Tibial nerve (tissue), 4 donors: ENCODE measurements around the gene RPS6KA5. TPM values are rescaled to one million over a fixed set of nuclear protein-coding genes. Genes with fewer than 3 reads are reported as not detected.
A peak's percentile ranks its signal among the peaks of the same experiment; 100 is the strongest.

ENCODE experiments used
- DNase-seq, 2 donors: peaks; one replicate each; pipeline ENCODE4 v3.0.0-alpha.2; 2019; ENCODE audit warnings: low spot score in 2 of 2
- H3K27ac ChIP-seq, 4 donors: fragments of 200-600 bp; sonication (generic) in 3 of 4; one replicate each; pipeline ENCODE4 v1.5.1; 2017 to 2019; ENCODE audit warnings: mild to moderate bottlenecking in 1 of 4
- H3K27me3 ChIP-seq, 2 donors: fragments of 200-600 bp; sonication (generic) in 1 of 2; one replicate each; pipeline versions ENCODE4 v1.5.1 to v1.6.0; 2017 to 2019
- H3K36me3 ChIP-seq, 3 donors: fragments of 200-600 bp; sonication (generic); one replicate each; pipeline ENCODE4 v1.5.1; 2018 to 2019
- H3K4me1 ChIP-seq, 4 donors: fragments of 200-600 bp; sonication (generic) in 3 of 4; one replicate each; pipeline ENCODE4 v1.5.1; 2017 to 2019
- H3K4me3 ChIP-seq, 4 donors: fragments of 200-600 bp; sonication (generic) in 3 of 4; one replicate each; pipeline ENCODE4 v1.5.1; 2017 to 2019; ENCODE audit warnings: mild to moderate bottlenecking in 1 of 4, moderate library complexity in 1 of 4
- H3K9me3 ChIP-seq, 4 donors: fragments of 200-600 bp; sonication (generic) in 3 of 4; one replicate each; pipeline ENCODE4 v1.5.1; 2017 to 2019
- EP300 ChIP-seq, 2 donors: sonication (generic); formaldehyde crosslinking; IDR thresholded peaks; one replicate each; pipeline ENCODE4 v1.6.1; 2017; ENCODE audit warnings: antibody characterized with exemption in 2 of 2, mild to moderate bottlenecking in 1 of 2
- POLR2A ChIP-seq, 2 donors: fragments of 450-650 bp; IDR thresholded peaks; one replicate each; pipeline ENCODE4 v1.6.1; 2017; ENCODE audit warnings: antibody characterized with exemption in 2 of 2, mild to moderate bottlenecking in 2 of 2, moderate library complexity in 2 of 2
- WGBS, 2 donors: methylation state at CpG; one replicate each; pipeline ENCODE4 v1.1.5; 2018; 5-methylcytosine and 5-hydroxymethylcytosine counted together
- total RNA-seq, 4 donors: library from RNA; depleted of rRNA; stranded (reverse); fragments of >200 nt; gene quantifications; one replicate each; pipeline ENCODE4 v1.1.0, GENCODE V29; 2016
- TF ChIP-seq, protein P1 (sequence below), 5 experiments: fragments of 200-600 bp in 3 of 5; fragments of 450-650 bp in 2 of 5; sonication (generic) in 3 of 5; IDR thresholded peaks; one replicate each; pipeline ENCODE4 v1.5.1; 2016 to 2019; ENCODE audit warnings: antibody characterized with exemption in 5 of 5, mild to moderate bottlenecking in 3 of 5, moderate library complexity in 2 of 5

RPS6KA5 gene
- total RNA-seq, 4 donors from 2014 or later: 8.4 to 12.7 (median 10.1) TPM

DNA sequence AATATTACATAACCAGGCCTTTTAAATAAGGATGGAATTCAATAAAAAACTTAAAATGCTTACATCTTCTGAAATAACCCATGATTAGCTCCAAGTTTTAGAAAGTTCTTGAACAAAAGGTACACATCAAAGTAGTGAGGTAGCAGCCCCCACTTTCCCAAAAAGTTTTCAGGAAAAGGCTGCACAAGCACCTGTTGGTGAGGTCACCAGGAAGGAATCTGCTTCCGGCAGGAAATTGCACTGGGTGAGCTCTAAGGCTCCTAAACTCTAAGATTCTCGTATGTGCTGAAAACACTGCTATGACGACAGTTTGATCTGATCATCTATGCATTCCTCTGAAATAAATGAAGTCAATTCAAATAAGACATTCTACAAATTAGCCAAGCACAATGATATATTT lies 210.0 kb downstream of the RPS6KA5 start:
- TF ChIP-seq POLR2A (IDR thresholded peaks at IDR 0.05) (no peak), EP300 (IDR thresholded peaks at IDR 0.05) (peak in 1 of 2 donors; percentile 20)
- TF ChIP-seq, protein P1, sequence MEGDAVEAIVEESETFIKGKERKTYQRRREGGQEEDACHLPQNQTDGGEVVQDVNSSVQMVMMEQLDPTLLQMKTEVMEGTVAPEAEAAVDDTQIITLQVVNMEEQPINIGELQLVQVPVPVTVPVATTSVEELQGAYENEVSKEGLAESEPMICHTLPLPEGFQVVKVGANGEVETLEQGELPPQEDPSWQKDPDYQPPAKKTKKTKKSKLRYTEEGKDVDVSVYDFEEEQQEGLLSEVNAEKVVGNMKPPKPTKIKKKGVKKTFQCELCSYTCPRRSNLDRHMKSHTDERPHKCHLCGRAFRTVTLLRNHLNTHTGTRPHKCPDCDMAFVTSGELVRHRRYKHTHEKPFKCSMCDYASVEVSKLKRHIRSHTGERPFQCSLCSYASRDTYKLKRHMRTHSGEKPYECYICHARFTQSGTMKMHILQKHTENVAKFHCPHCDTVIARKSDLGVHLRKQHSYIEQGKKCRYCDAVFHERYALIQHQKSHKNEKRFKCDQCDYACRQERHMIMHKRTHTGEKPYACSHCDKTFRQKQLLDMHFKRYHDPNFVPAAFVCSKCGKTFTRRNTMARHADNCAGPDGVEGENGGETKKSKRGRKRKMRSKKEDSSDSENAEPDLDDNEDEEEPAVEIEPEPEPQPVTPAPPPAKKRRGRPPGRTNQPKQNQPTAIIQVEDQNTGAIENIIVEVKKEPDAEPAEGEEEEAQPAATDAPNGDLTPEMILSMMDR (IDR thresholded peaks at IDR 0.05): no peak
- no peak overlapping the region for H3K27ac ChIP-seq
- WGBS, 2 donors: 38 to 47% methylated on average over 3 of the region's 3 CpGs

DNA sequence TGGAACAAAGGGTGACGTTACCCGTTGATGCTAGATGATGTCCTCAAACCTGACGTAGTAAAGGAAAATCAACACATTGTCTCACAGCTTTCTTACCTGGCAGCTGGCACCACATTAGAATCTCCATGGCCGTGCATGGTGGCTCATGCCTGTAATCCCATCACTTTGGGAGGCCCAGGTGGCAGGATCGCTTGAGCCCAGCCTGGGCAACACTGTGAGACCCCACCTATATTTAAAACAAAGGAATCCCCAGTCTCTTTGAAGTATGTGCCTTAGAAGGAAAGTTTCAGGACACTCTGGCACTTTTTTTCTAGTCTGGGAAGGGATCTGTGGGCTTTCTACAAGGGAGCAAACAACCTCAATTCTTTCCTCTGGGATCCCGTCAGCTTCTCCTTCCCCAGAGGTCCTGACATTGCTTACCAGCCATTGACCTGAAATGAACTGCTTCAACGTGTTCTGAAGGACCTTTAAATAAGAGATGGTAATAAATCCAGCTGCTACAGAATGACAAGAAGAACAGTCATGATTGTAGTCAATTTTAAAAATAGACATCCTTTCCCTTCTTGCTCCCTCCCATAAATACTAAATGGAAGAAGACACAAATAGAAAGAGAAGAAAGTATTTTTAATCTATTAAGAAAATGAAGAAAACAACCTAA lies 210.5 kb downstream of the RPS6KA5 start:
- Histone ChIP-seq H3K4me1 (no peaks in the 10 kb centered on the region), H3K9me3 (no peaks in the 10 kb centered on the region), H3K27me3 (no peaks in the 10 kb centered on the region), H3K36me3 (no peaks in the 10 kb centered on the region), H3K4me3 (no peak overlapping the region), H3K27ac (no peak overlapping the region)
- no peak for DNase-seq
- WGBS, 2 donors: 83 to 84% methylated on average over 7 of the region's 7 CpGs
- TF ChIP-seq, protein P1 (IDR thresholded peaks at IDR 0.05): no peak
- no peak for TF ChIP-seq EP300 (IDR thresholded peaks at IDR 0.05)
- no peak for TF ChIP-seq POLR2A (IDR thresholded peaks at IDR 0.05)

More for the DNA sequence above, 210.0 kb downstream of the RPS6KA5 start:
- H3K36me3 ChIP-seq: no peaks in the 10 kb centered on the region
- no peaks in the 10 kb centered on the region for H3K4me1 ChIP-seq
- no peak overlapping the region for H3K4me3 ChIP-seq
- no peak for DNase-seq
- no peaks in the 10 kb centered on the region for H3K27me3 ChIP-seq
- H3K9me3 ChIP-seq: no peaks in the 10 kb centered on the region

DNA sequence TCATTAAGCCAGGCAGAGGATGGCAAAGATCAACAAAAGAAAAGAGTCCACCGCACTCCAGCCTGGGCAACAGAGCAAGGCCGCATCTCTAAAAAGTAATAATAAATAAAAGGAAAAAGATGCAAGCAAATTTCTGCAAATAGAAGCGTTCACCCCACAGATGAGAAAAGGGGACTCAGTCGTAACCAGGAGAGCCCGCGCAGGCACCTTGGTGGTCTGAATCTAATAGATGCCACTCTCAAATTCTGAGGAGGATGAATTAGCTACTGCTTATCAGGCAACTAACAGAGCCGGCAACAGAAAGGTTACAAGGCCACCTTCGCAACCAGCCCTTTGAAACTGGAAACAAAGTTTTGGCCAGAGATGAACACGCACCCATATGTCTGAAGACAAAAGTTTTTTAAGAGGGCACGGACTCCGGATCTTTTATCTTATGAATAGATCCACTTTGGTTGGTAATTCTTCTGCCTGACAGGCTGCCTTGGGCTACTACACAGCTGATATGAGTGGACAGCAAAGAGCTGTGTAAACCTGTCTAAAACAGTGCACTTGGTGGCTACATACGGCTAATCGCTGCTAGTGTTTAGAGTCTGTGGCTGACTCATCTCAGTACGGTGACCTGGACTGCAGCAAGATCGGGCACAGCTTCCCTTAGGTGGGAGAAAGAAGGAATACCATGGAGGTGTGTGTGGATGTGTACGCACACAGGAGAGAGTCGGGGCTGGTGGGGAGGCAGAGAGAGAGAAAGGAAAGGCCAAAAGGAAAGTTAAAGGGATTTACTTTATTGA lies 211.3 kb downstream of the RPS6KA5 start:
- Histone ChIP-seq H3K4me3 (no peak overlapping the region), H3K27me3 (no peaks in the 10 kb centered on the region), H3K27ac (no peak overlapping the region), H3K36me3 (no peaks in the 10 kb centered on the region), H3K9me3 (no peaks in the 10 kb centered on the region), H3K4me1 (no peaks in the 10 kb centered on the region)
- 92 to 94% methylated on average over 17 of the region's 17 CpGs for WGBS, 2 donors
- no peak for TF ChIP-seq POLR2A (IDR thresholded peaks at IDR 0.05)
- TF ChIP-seq, protein P1 (IDR thresholded peaks at IDR 0.05): no peak
- no peak for TF ChIP-seq EP300 (IDR thresholded peaks at IDR 0.05)
- no peak for DNase-seq

DNA sequence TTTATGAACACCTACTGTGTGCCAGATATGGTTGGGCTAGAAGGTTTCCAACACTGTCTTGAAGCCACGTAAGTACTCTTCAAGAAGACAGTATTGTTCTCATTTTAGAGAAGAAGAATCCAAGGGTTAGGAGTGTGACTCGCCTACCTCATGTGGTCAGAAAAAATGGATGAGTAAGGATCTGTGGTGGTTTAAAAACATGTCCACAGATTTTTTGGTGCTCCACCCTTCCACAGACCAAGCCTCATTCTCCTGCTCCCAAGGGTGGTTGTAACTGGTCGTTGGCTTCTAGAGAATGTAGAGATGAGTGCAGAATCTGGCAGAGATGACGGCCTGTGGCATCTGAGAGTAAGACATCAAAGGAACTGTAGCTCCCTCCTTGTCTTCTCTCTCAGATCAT lies 213.9 kb downstream of the RPS6KA5 start:
- WGBS, 2 donors: 84 to 86% methylated on average over 4 of the region's 4 CpGs
- DNase-seq: no peak

More for the DNA sequence above, 213.9 kb downstream of the RPS6KA5 start:
- Histone ChIP-seq H3K27ac (no peak overlapping the region), H3K4me3 (no peak overlapping the region), H3K4me1 (no peaks in the 10 kb centered on the region), H3K36me3 (no peaks in the 10 kb centered on the region), H3K27me3 (no peaks in the 10 kb centered on the region), H3K9me3 (no peaks in the 10 kb centered on the region)
- TF ChIP-seq POLR2A (IDR thresholded peaks at IDR 0.05): no peak
- TF ChIP-seq EP300 (IDR thresholded peaks at IDR 0.05): no peak
- TF ChIP-seq, protein P1 (IDR thresholded peaks at IDR 0.05): no peak
